HG02571 (cell line): ENCODE measurements around the gene TCF7.

Source experiments
- ATAC-seq: cut with Tn5 transposase; IDR thresholded peaks from one replicate; pipeline ENCODE4 v1.9.1; 2021; ENCODE audit warnings: mild to moderate bottlenecking, moderate library complexity; ENCODE audit not compliant: unreplicated experiment

The TCF7 gene

GRCh38 chr5:134128648-134128995, 14.1 kb downstream of the TCF7 start:
- ATAC-seq: no peak

GRCh38 chr5:134129411-134130238, 15.1 kb downstream of the TCF7 start:
- no peak for ATAC-seq

- ATAC-seq: no peak
These were observed 15.9 kb downstream of the TCF7 start for GRCh38 chr5:134130239-134130945.

GRCh38 chr5:134131165-134131564, 16.7 kb downstream of the TCF7 start:
- ATAC-seq: no peak

GRCh38 chr5:134131578-134132350, 17.3 kb downstream of the TCF7 start:
- ATAC-seq: no peak

GRCh38 chr5:134132372-134133187, 18.1 kb downstream of the TCF7 start:
- no peak for ATAC-seq

- ATAC-seq: no peak
These were observed 18.9 kb downstream of the TCF7 start for GRCh38 chr5:134133188-134133994.

- ATAC-seq: no peak
These were observed 19.6 kb downstream of the TCF7 start for GRCh38 chr5:134133995-134134541.

- no peak for ATAC-seq
These were observed 20.7 kb downstream of the TCF7 start for GRCh38 chr5:134135091-134135655.

- no peak for ATAC-seq
These were observed 21.7 kb downstream of the TCF7 start for GRCh38 chr5:134136221-134136631.

GRCh38 chr5:134136771-134137170, 22.3 kb downstream of the TCF7 start:
- no peak for ATAC-seq

- peak; percentile 70 for ATAC-seq
These were observed 24.2 kb downstream of the TCF7 start for GRCh38 chr5:134138416-134139376.

- no peak for ATAC-seq
These were observed 24.9 kb downstream of the TCF7 start for GRCh38 chr5:134139377-134139851.

- no peak for ATAC-seq
These were observed 25.5 kb downstream of the TCF7 start for GRCh38 chr5:134139891-134140469.

- no peak for ATAC-seq
These were observed 26.2 kb downstream of the TCF7 start for GRCh38 chr5:134140530-134141201.

GRCh38 chr5:134141331-134142050, 27.0 kb downstream of the TCF7 start:
- ATAC-seq: no peak
